T-helper 1 cell treated with Interleukin-12 subunit alpha and Interleukin-12 subunit beta and Interleukin-4 antibody, amounts not matched to agents 30 μg/mL and 1 μg/mL, for 36 hours (primary cell): ENCODE data around the gene MYH9.
"Not testable (repeated sequence)": the region's sequence is repeated elsewhere in the genome, so short reads cannot be mapped to it uniquely, and the experiment has no call there.

Source experiments
- H3K27ac Mint-ChIP-seq: one replicate; pipeline ENCODE4 v1.8.0; 2021; ENCODE audit warnings: mild to moderate bottlenecking, mixed read lengths
- H3K27me3 Mint-ChIP-seq: one replicate; pipeline ENCODE4 v1.8.0; 2021; ENCODE audit warnings: low read depth, mixed read lengths
- H3K36me3 Mint-ChIP-seq: one replicate; pipeline ENCODE4 v1.8.0; 2021; ENCODE audit warnings: low read depth, mixed read lengths
- H3K4me1 Mint-ChIP-seq: one replicate; pipeline ENCODE4 v1.8.0; 2021; ENCODE audit warnings: low read depth, mixed read lengths
- H3K4me3 Mint-ChIP-seq: one replicate; pipeline ENCODE4 v1.8.0; 2021; ENCODE audit warnings: mild to moderate bottlenecking, moderate library complexity, mixed read lengths
- H3K9me3 Mint-ChIP-seq: one replicate; pipeline ENCODE4 v1.8.0; 2021; ENCODE audit warnings: mixed read lengths

MYH9 gene

GRCh38 chr22:36282328-36282831, 105.4 kb downstream of the MYH9 start:
- Mint-ChIP-seq H3K4me1 (peaks cover 7% of the 10 kb centered on the region), H3K9me3 (no peaks in the 10 kb centered on the region), H3K4me3 (no peak overlapping the region), H3K27me3 (no peaks in the 10 kb centered on the region), H3K36me3 (peaks cover 53% of the 10 kb centered on the region), H3K27ac (no peak overlapping the region)

- H3K4me1 Mint-ChIP-seq: peaks cover 6% of the 10 kb centered on the region
- H3K4me3 Mint-ChIP-seq: no peak overlapping the region
- H3K27ac Mint-ChIP-seq: no peak overlapping the region
- H3K36me3 Mint-ChIP-seq: peaks cover 49% of the 10 kb centered on the region
- H3K27me3 Mint-ChIP-seq: no peaks in the 10 kb centered on the region
- H3K9me3 Mint-ChIP-seq: no peaks in the 10 kb centered on the region
Measured at GRCh38 chr22:36281781-36282327, 105.9 kb downstream of the MYH9 start.

- Mint-ChIP-seq H3K36me3 (peaks cover 44% of the 10 kb centered on the region), H3K27me3 (no peaks in the 10 kb centered on the region), H3K27ac (no peak overlapping the region), H3K4me3 (no peak overlapping the region), H3K4me1 (peaks cover 4% of the 10 kb centered on the region), H3K9me3 (no peaks in the 10 kb centered on the region)
Measured at GRCh38 chr22:36280379-36280778, 107.4 kb downstream of the MYH9 start.

GRCh38 chr22:36279219-36279666, 108.5 kb downstream of the MYH9 start:
- Mint-ChIP-seq H3K27me3 (no peaks in the 10 kb centered on the region), H3K4me3 (no peak overlapping the region), H3K36me3 (peaks cover 37% of the 10 kb centered on the region), H3K9me3 (no peaks in the 10 kb centered on the region), H3K27ac (no peak overlapping the region), H3K4me1 (peaks cover 9% of the 10 kb centered on the region)

- no peaks in the 10 kb centered on the region for H3K27me3 Mint-ChIP-seq
- H3K36me3 Mint-ChIP-seq: peaks cover 31% of the 10 kb centered on the region
- H3K4me1 Mint-ChIP-seq: peaks cover 13% of the 10 kb centered on the region
- H3K4me3 Mint-ChIP-seq: no peak overlapping the region
- peak overlapping the region; percentile 33 for H3K27ac Mint-ChIP-seq
- no peaks in the 10 kb centered on the region for H3K9me3 Mint-ChIP-seq
Measured at GRCh38 chr22:36277482-36278291, 110.1 kb downstream of the MYH9 start.

- H3K4me1 Mint-ChIP-seq: peaks cover 15% of the 10 kb centered on the region
- H3K4me3 Mint-ChIP-seq: no peak overlapping the region
- no peaks in the 10 kb centered on the region for H3K9me3 Mint-ChIP-seq
- peaks cover 9% of the 10 kb centered on the region for H3K36me3 Mint-ChIP-seq
- no peaks in the 10 kb centered on the region for H3K27me3 Mint-ChIP-seq
- H3K27ac Mint-ChIP-seq: no peak overlapping the region
Measured at GRCh38 chr22:36274531-36274930, 113.2 kb downstream of the MYH9 start.

- H3K27ac Mint-ChIP-seq, H3K9me3 Mint-ChIP-seq, H3K27me3 Mint-ChIP-seq, H3K4me3 Mint-ChIP-seq: not testable (repeated sequence)
- peaks cover 17% of the 10 kb centered on the region for H3K36me3 Mint-ChIP-seq
- H3K4me1 Mint-ChIP-seq: peaks cover 13% of the 10 kb centered on the region
Measured at GRCh38 chr22:36271951-36272350, 115.8 kb downstream of the MYH9 start.

GRCh38 chr22:36271231-36271630, 116.5 kb downstream of the MYH9 start:
- H3K27ac Mint-ChIP-seq, H3K27me3 Mint-ChIP-seq, H3K4me3 Mint-ChIP-seq, H3K9me3 Mint-ChIP-seq: not testable (repeated sequence)
- peaks cover 13% of the 10 kb centered on the region for H3K4me1 Mint-ChIP-seq
- peaks cover 22% of the 10 kb centered on the region for H3K36me3 Mint-ChIP-seq

GRCh38 chr22:36267896-36268485, 119.8 kb downstream of the MYH9 start:
- Mint-ChIP-seq H3K4me1 (peaks cover 9% of the 10 kb centered on the region), H3K4me3 (no peak overlapping the region), H3K9me3 (no peaks in the 10 kb centered on the region), H3K36me3 (peaks cover 37% of the 10 kb centered on the region), H3K27ac (no peak overlapping the region), H3K27me3 (no peaks in the 10 kb centered on the region)

GRCh38 chr22:36267058-36267457, 120.7 kb downstream of the MYH9 start:
- H3K9me3 Mint-ChIP-seq: no peaks in the 10 kb centered on the region
- no peak overlapping the region for H3K4me3 Mint-ChIP-seq
- no peak overlapping the region for H3K27ac Mint-ChIP-seq
- peaks cover 45% of the 10 kb centered on the region for H3K36me3 Mint-ChIP-seq
- peaks cover 6% of the 10 kb centered on the region for H3K4me1 Mint-ChIP-seq
- no peaks in the 10 kb centered on the region for H3K27me3 Mint-ChIP-seq

- not testable (repeated sequence) for H3K4me3 Mint-ChIP-seq, H3K27me3 Mint-ChIP-seq, H3K9me3 Mint-ChIP-seq, H3K27ac Mint-ChIP-seq
- peaks cover 16% of the 10 kb centered on the region for H3K4me1 Mint-ChIP-seq
- H3K36me3 Mint-ChIP-seq: peaks cover 64% of the 10 kb centered on the region
Measured at GRCh38 chr22:36263886-36264664, 123.7 kb downstream of the MYH9 start.

GRCh38 chr22:36263216-36263673, 124.5 kb downstream of the MYH9 start:
- H3K9me3 Mint-ChIP-seq, H3K27me3 Mint-ChIP-seq, H3K27ac Mint-ChIP-seq, H3K4me3 Mint-ChIP-seq: not testable (repeated sequence)
- peaks cover 66% of the 10 kb centered on the region for H3K36me3 Mint-ChIP-seq
- H3K4me1 Mint-ChIP-seq: peaks cover 22% of the 10 kb centered on the region

GRCh38 chr22:36262307-36262706, 125.5 kb downstream of the MYH9 start:
- H3K9me3 Mint-ChIP-seq, H3K27me3 Mint-ChIP-seq, H3K27ac Mint-ChIP-seq, H3K4me3 Mint-ChIP-seq: not testable (repeated sequence)
- Mint-ChIP-seq H3K36me3 (peaks cover 68% of the 10 kb centered on the region), H3K4me1 (peaks cover 28% of the 10 kb centered on the region)

GRCh38 chr22:36261675-36262074, 126.1 kb downstream of the MYH9 start:
- not testable (repeated sequence) for H3K27me3 Mint-ChIP-seq, H3K27ac Mint-ChIP-seq, H3K9me3 Mint-ChIP-seq, H3K4me3 Mint-ChIP-seq
- H3K4me1 Mint-ChIP-seq: peaks cover 33% of the 10 kb centered on the region
- peaks cover 62% of the 10 kb centered on the region for H3K36me3 Mint-ChIP-seq
